OCI-LY1 (cell line): Measurements from ENCODE around the gene CDH4.

Source experiments
- H2AFZ ChIP-seq: fragments of 200-600 bp; sonication (generic), shearing (Covaris generic); 2 replicates; pipeline ENCODE4 v1.6.0; 2014; ENCODE audit warnings: antibody characterized with exemption, mild to moderate bottlenecking, low read length
- H3F3A ChIP-seq: fragments of 200-600 bp; sonication (generic), shearing (Covaris generic); 2 replicates; pipeline ENCODE4 v1.6.0; 2014; ENCODE audit warnings: mild to moderate bottlenecking, antibody characterized with exemption, low read length, moderate library complexity; ENCODE audit not compliant: insufficient read depth
- H3K27ac ChIP-seq: fragments of 200-600 bp; sonication (generic); 2 replicates; pipeline ENCODE4 v1.5.1; 2014; ENCODE audit warnings: low read length, mixed run types, mild to moderate bottlenecking, low read depth; ENCODE audit not compliant: poor library complexity, severe bottlenecking
- H3K27me3 ChIP-seq: fragments of 200-600 bp; sonication (generic); 2 replicates; pipeline ENCODE4 v1.6.0; 2014; ENCODE audit warnings: antibody characterized with exemption, mild to moderate bottlenecking, low read length, moderate library complexity; ENCODE audit not compliant: insufficient read depth
- H3K36me3 ChIP-seq: fragments of 200-600 bp; sonication (generic); 2 replicates; pipeline ENCODE4 v1.6.1; 2014; ENCODE audit warnings: mild to moderate bottlenecking, antibody characterized with exemption, low read length, moderate library complexity, mixed read lengths; ENCODE audit not compliant: insufficient read depth
- H3K4me1 ChIP-seq: fragments of 200-600 bp; sonication (generic); 2 replicates; pipeline ENCODE4 v1.5.1; 2014; ENCODE audit warnings: mild to moderate bottlenecking, low read length, moderate library complexity; ENCODE audit not compliant: insufficient read depth, severe bottlenecking
- H3K4me2 ChIP-seq: fragments of 200-600 bp; sonication (generic), shearing (Covaris generic); 2 replicates; pipeline ENCODE4 v1.6.1; 2014; ENCODE audit warnings: low read length
- H3K4me3 ChIP-seq: fragments of 200-600 bp; sonication (generic); 2 replicates; pipeline ENCODE4 v1.5.1; 2014; ENCODE audit warnings: low read length, low read depth, mild to moderate bottlenecking, mixed read lengths; ENCODE audit not compliant: poor library complexity, severe bottlenecking
- H3K79me2 ChIP-seq: fragments of 200-600 bp; shearing (Covaris generic); 2 replicates; pipeline ENCODE4 v1.6.1; 2016; ENCODE audit warnings: mixed run types, low read length, mixed read lengths; ENCODE audit not compliant: insufficient read depth
- H3K9ac ChIP-seq: fragments of 200-600 bp; sonication (generic), shearing (Covaris generic); 2 replicates; pipeline ENCODE4 v1.6.1; 2014; ENCODE audit warnings: mild to moderate bottlenecking, low read length, mixed read lengths
- H3K9me2 ChIP-seq: fragments of 200-600 bp; sonication (generic), shearing (Covaris generic); 2 replicates; pipeline ENCODE4 v1.6.1; 2014; ENCODE audit warnings: low read depth, mild to moderate bottlenecking, low read length, mixed read lengths
- H3K9me3 ChIP-seq: fragments of 200-600 bp; shearing (Covaris generic); 2 replicates; pipeline ENCODE4 v1.6.1; 2014; ENCODE audit warnings: low read length, mixed read lengths
- H4K20me1 ChIP-seq: fragments of 200-600 bp; sonication (generic), shearing (Covaris generic); 2 replicates; pipeline ENCODE4 v1.6.0; 2016; ENCODE audit warnings: mild to moderate bottlenecking, low read length; ENCODE audit not compliant: insufficient read depth
- EZH2 ChIP-seq: fragments of 200-600 bp; sonication (generic), shearing (Covaris generic); IDR thresholded peaks from 2 replicates; pipeline ENCODE4 v1.8.0; 2017; ENCODE audit warnings: borderline replicate concordance, mixed run types, mild to moderate bottlenecking, antibody characterized with exemption, low read length, moderate library complexity, mixed read lengths
- TF ChIP-seq, protein P1 (sequence below): fragments of 200-600 bp; sonication (generic), shearing (Covaris generic); IDR thresholded peaks from 2 replicates; pipeline ENCODE4 v1.5.1; 2017; ENCODE audit warnings: mild to moderate bottlenecking, antibody characterized with exemption, low read length, moderate library complexity, mixed read lengths

The CDH4 gene

GRCh38 chr20:61626412-61626811 lies 374.4 kb downstream of the CDH4 start:
- Histone ChIP-seq H3K9ac (no peak overlapping the region), H3K4me3 (no peak overlapping the region), H4K20me1 (no peaks in the 10 kb centered on the region), H2AFZ (no peak overlapping the region), H3K36me3 (no peaks in the 10 kb centered on the region), H3K79me2 (no peaks in the 10 kb centered on the region), H3F3A (no peaks in the 10 kb centered on the region), H3K27ac (no peak overlapping the region), H3K9me2 (no peaks in the 10 kb centered on the region), H3K4me2 (no peak overlapping the region), H3K27me3 (0 out of 2 replicates have a peak, but pooled peaks cover 3% of the 10 kb centered on the region), H3K4me1 (no peaks in the 10 kb centered on the region), H3K9me3 (no peaks in the 10 kb centered on the region)
- TF ChIP-seq, protein P1, sequence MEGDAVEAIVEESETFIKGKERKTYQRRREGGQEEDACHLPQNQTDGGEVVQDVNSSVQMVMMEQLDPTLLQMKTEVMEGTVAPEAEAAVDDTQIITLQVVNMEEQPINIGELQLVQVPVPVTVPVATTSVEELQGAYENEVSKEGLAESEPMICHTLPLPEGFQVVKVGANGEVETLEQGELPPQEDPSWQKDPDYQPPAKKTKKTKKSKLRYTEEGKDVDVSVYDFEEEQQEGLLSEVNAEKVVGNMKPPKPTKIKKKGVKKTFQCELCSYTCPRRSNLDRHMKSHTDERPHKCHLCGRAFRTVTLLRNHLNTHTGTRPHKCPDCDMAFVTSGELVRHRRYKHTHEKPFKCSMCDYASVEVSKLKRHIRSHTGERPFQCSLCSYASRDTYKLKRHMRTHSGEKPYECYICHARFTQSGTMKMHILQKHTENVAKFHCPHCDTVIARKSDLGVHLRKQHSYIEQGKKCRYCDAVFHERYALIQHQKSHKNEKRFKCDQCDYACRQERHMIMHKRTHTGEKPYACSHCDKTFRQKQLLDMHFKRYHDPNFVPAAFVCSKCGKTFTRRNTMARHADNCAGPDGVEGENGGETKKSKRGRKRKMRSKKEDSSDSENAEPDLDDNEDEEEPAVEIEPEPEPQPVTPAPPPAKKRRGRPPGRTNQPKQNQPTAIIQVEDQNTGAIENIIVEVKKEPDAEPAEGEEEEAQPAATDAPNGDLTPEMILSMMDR = no peak
- TF ChIP-seq EZH2 = no peak

DNA sequence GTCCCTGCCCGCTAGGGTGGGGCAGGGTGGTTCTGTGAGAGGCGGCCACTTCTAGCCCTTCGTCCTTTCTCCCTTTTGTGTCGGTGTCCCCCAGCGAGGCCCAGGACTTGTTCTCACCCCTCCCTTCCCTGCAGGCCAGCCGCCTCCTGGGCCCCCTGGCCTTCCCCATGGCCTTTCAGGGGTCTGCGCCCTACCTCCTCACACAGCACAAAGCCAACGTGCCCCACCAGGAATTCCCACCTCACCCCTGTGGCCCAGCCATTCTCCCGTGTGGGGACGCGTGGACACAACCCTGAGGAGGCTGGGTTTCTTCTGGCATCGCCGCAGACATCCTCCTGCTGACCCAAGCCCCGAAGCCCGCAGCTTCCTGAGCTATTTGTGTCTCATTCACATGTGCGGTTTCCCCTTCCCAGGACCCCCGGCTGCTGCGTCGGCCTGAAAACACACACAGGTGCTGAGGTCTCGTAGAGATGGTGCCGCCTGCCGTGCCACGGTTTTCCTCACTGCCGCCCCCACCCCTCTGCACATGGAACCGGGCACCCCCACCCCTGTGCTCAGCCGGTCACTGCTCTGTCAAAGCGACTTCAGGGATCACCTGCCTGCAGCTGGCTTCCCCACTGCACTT lies 375.8 kb downstream of the CDH4 start:
- no peak overlapping the region for H3K9ac ChIP-seq
- H2AFZ ChIP-seq = no peak overlapping the region
- no peaks in the 10 kb centered on the region for H3K27me3 ChIP-seq
- H3F3A ChIP-seq = no peaks in the 10 kb centered on the region
- no peaks in the 10 kb centered on the region for H3K36me3 ChIP-seq
- no peaks in the 10 kb centered on the region for H3K9me3 ChIP-seq
- no peaks in the 10 kb centered on the region for H3K9me2 ChIP-seq
- TF ChIP-seq EZH2 = no peak
- TF ChIP-seq, protein P1 = no peak
- no peaks in the 10 kb centered on the region for H3K79me2 ChIP-seq
- no peak overlapping the region for H3K27ac ChIP-seq
- H3K4me1 ChIP-seq = no peaks in the 10 kb centered on the region
- H4K20me1 ChIP-seq = no peaks in the 10 kb centered on the region
- H3K4me2 ChIP-seq = no peak overlapping the region
- H3K4me3 ChIP-seq = no peak overlapping the region

- no peak overlapping the region for H2AFZ ChIP-seq
- H3K27ac ChIP-seq = no peak overlapping the region
- H3K9me3 ChIP-seq = no peaks in the 10 kb centered on the region
- TF ChIP-seq, protein P1 = no peak
- no peak for TF ChIP-seq EZH2
- no peaks in the 10 kb centered on the region for H3K9me2 ChIP-seq
- H3K27me3 ChIP-seq = no peaks in the 10 kb centered on the region
- no peak overlapping the region for H3K4me3 ChIP-seq
- no peaks in the 10 kb centered on the region for H3F3A ChIP-seq
- no peaks in the 10 kb centered on the region for H3K36me3 ChIP-seq
- no peak overlapping the region for H3K4me2 ChIP-seq
- H4K20me1 ChIP-seq = no peaks in the 10 kb centered on the region
- no peak overlapping the region for H3K9ac ChIP-seq
- H3K4me1 ChIP-seq = no peaks in the 10 kb centered on the region
- no peaks in the 10 kb centered on the region for H3K79me2 ChIP-seq
Measured at GRCh38 chr20:61628480-61628879, 376.4 kb downstream of the CDH4 start.
